GM12873 (cell line): ENCODE measurements around the gene TMEM63B.

Experiments used
- CTCF ChIP-seq: IDR thresholded peaks from 2 replicates; pipeline ENCODE4 v1.5.1; 2012; ENCODE audit warnings: low read depth, mild to moderate bottlenecking, moderate library complexity, low read length, control low read depth; ENCODE audit not compliant: insufficient read depth; ENCODE audit errors: missing control alignments

TMEM63B gene

GRCh38 chr6:44108471-44108870 lies 18.9 kb upstream of the TMEM63B start:
- no peak for TF ChIP-seq CTCF

- TF ChIP-seq CTCF = no peak
Observed at GRCh38 chr6:44109212-44109611, 18.1 kb upstream of the TMEM63B start.

- no peak for TF ChIP-seq CTCF
Observed at GRCh38 chr6:44110005-44110676, 17.2 kb upstream of the TMEM63B start.

- TF ChIP-seq CTCF = no peak
Observed at GRCh38 chr6:44110966-44111365, 16.4 kb upstream of the TMEM63B start.

GRCh38 chr6:44111434-44112417 lies 15.6 kb upstream of the TMEM63B start:
- TF ChIP-seq CTCF = no peak

GRCh38 chr6:44113414-44113813 lies 13.9 kb upstream of the TMEM63B start:
- TF ChIP-seq CTCF = peak; percentile 43

- no peak for TF ChIP-seq CTCF
Observed at GRCh38 chr6:44115866-44116265, 11.5 kb upstream of the TMEM63B start.
